ENCODE measurements around the gene KIAA0930.
A peak's percentile ranks its signal among the peaks of the same experiment; 100 is the strongest.
"Not testable (repeated sequence)": the region's sequence is repeated elsewhere in the genome, so short reads cannot be mapped to it uniquely, and the experiment has no call there.

KIAA0930 gene

DNA sequence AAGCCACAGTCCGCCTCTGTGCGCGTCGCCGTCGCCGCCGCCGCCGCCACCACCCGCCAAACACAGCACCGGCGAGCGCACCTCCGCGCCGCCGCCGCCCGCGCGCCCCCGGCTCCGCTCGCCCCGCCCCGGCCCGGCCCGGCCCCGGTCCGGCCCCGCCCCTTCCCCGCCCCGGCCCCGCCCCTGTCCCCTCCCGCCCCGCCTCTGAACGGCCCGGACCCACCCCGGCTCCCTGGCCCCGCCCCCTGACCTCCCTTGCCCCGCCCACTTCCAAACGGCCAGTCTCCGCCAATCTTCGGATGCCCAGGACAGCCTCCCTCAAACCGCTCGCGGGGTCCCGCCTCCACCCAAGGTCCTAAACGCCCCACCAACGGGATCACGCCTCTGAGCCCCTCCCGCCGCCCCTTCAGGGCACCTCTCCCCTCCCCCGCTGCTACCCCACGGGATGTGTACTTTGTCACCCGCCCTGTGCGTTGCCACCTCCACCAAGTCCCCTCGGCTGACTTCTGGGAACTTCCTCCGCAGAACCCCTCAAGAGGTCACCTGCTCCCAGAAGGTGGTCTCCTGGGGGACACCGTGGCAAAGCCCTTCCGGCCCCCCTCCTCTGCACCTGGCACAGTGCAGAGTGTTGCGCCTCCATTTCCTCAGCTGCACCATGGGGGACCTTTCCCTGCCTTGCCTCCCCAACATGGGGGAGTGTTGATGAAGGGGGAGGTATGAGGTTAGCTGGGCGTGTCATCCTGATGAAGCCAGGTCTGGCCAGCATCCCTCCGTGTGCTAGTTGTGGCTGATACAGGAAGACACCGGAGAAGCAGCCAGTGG, at the start of gene KIAA0930:
Gene KIAA0930, minus strand, starts transcription at position 85 of the 822 bp plus-strand sequence. CDS start 191 bp downstream, outside the sequence.
- DNase-seq, result peak; percentile 88

DNA sequence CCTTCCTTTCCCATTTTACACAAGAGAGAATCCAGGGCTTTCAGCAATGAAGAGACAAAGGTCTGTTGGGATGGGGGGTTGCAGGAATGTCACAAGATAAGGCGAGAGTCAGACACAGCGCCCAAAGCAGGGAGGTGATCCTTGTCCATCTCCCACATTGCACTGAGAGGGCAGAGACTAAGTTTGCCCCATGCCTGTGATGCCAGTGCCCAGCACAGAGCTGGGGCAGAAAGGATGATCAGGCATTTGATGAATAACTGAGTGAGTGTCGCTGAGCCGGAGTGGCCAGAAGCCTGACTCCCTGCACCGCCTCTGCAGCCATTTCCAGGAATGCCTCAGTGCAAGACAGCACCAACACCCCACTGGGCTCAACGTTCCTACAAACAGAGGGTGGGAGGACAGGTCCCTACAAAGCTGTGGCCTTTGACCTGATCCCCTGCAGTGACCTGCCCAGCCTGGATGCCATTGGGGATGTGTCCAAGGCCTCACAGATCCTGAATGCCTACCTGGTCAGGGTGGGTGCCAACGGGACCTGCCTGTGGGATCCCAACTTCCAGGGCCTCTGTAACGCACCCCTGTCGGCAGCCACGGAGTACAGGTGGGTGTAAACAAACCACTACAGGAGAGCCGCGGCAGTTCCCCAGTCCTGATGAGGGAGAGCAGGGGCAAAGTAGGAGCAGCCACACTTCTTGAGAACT, 46.3 kb upstream of the KIAA0930 start:
- DNase-seq, result no peak

DNA sequence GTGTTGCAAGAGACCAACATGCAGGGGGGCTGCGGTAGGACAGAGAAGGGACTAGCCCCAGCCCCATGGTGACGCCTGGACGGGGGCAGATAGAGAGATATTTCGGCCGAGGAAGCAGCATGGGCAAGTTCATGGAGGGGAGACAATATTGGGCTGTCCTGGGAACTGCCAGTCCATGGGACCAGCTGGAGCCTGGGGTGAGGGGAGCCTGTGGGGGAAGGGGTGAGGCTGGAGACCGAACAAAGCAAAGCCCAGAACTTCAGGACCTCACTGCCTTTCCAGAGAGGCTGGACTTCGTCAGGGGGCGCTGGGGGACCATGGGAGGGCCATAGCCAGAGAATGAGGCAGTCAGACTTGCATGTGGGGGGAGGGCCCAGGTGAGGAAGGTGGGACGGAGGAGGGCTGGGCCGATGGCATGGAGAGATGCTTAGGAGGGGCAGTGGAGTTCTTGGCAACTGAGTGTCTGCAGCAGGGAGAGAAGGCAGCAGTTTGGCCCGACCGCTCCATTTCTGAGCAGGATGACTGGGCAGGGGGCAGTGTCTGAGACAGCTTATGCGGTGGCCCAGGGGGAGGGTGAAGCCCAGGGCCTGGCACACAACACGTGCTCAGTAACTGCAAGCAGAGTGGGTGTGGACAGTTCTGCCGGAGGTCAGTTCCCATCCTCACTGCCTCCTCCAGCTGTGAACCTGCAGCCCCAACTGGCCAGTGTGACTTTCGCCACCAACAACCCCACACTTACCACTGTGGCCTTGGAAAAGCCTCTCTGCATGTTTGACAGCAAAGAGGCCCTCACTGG, 44.8 kb upstream of the KIAA0930 start:
- DNase-seq, result no peak

DNA sequence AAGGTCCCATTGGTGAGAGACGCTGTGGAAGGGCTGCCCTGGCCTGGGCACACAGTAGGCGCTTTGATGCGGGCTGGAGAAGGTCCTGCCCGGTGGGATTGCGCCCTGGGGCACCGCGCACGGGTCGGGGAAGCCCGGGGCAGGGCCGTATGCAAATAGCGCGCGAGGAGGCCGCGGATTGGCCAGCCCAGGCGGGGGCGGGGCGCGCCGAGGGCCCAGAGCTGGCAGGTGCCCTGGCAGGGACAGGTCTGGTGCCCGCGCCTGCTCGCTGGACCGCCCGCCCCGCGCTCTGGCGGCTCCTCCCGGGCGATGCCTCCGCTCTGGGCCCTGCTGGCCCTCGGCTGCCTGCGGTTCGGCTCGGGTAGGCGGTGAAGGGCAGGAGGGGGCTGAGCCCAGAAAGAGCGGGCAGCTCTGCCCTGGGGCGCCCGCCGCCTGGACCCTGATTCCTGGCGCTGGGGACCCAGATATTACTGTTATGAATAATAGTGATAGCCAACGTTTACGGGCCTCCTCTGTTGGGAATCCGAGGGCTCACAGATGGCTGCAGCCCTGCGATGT, 44.1 kb upstream of the KIAA0930 start, which contains the start of gene UPK3A:
Gene UPK3A, plus strand, starts transcription at position 245 of the 558 bp plus-strand sequence. Its CDS starts 65 bp downstream, at position 310.
- DNase-seq, result no peak

DNA sequence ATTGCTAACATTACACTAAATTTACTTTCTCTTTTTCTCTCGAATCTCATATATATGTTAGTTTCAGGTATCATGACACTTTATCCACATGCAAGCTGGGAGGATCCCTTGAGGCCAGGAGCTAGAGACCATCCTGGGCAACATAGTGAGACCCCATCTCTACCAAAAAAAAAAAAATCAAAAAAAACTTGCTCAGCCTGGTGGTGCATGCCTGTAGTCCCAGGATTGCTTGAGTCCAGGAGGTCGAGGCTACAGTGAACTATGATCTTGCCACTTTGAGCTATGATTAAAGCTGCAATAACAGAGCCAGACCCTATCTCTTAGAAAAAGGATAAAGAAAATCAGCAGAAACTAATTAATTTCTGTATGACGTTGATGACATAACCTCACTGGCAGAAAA, 40.3 kb upstream of the KIAA0930 start:
- no peak for DNase-seq

DNA sequence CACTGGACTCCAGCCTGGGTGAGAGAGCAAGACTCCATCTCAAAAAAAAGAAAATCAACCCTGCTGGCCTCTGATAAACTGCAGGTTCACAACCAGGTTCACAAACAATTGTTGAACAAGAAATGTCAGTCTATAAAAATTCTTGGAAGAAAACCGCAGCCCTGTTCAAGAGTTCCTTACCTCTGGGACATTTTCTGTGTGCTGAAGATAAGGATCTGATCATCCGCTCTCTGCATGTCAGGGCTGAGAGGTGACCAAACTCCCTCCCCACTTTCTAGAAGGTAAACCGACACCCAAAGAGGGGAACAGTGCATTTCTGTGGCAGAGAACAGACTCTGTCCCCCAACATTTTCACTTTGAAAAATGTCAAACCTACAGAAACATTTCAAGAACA, 39.9 kb upstream of the KIAA0930 start:
- DNase-seq, result no peak

DNA sequence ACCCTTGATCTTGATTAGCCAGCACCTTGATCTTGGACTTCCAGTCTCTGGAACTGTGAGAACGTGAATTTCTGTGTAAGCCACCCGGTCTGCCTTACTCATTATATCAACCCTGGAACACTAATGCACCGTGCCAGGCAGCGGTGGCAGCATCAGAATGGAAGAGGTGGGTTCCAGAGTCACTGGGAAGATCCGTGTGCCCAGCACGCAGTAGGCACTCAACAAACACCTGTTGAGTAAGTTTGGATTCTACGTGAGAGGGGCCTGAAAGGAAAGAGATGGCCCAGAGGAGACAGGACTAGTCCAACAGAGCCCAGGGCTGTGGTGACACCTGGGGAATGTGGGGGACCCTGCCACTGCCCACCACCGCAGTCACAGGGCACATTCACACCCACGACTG, 37.4 kb upstream of the KIAA0930 start:
- no peak for DNase-seq

DNA sequence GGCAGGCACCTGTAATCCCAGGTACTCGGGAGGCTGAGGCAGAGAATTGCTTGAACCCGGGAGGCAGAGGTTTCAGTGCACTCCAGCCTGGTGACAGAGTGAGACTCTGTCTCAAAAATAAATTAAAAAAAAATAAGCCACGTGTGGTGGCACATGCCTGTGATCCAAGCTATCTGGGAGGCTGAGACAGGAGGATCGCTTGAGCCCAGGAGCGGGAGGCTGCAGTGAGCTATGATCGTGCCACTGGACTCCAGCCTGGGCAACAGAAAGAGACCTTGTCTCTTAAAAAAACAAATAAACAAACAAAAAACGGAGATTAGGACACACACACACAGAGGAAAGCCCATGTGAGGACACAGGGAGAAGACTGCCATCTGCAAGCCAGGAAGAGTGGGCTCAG, 37.0 kb upstream of the KIAA0930 start:
- not testable (repeated sequence) for DNase-seq

DNA sequence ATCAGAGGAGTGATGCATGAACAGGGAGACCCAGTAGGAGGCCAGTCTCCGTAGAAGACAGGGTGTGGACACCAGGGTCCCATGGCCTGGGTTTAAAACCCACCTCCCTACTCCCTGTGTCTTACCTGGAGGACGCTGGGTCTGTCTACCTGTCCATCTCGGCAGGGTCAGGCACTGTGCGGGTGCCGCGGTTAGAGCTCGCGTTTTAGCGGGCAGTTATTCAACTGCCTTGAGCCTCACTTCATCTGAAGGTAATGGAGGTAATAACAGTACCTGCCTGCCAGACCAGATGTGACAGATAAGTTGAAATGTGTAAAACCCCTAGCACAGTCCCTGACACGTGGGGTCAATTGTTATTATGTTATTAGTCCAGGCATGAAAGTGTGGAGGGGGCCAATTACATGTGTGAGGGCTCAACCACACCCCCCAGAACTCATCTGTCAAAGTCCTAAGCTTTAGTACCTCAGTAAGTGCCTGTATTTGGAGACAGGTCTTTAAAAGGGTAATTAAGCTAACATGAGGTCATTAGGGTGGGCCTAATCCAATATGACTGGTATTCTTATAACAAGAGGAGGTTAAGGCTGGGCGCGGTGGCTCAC, 35.9 kb upstream of the KIAA0930 start:
- no peak for DNase-seq

DNA sequence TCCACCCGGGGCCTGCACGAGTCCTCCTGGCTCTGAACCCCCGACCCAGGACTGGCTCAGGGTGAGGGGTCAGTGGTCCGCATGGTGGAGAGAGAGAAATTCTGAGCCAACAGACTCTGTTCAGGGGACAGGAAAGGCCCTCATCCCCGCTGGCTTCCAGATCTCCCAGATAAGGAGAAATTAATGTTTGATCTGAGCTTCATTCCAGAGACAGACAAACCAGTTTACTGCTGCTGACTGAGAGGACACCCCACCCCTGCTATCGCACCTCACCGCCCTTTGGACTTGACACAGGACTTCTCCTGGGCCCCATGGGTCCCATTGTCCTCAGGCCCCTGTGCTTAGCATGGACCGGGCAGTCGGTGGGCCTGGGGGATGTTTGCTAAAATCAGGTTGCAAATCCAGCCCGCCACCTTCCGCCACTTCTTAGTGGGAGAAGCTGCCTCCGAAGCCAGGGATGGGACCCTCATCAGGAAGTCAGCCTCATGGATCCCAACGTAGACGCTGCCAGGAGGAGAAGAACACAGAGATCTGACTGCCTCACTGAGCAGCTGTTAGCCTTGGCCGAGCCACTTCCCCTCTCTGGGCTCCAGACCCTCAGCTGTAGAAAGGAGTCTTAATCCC, 32.9 kb upstream of the KIAA0930 start:
- no peak for DNase-seq

DNA sequence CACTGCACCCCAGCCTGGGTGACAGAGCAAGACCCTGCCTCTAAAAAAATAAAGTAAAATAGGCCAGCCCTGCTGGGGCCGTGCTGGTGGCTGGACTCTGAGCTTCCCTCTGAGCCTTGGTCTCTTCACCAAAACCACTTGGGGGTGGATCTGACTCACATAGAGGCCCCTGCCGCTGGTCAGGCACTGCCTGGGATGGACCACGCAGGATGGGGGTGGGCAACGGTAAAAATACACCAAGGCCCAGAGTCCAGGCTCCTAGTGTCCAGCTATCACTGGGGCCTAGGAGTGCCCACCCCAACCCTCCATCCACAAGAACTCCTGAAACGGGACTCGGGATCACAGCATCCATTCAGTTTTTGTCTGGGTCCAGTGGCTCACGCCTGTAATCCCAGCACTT, 31.8 kb upstream of the KIAA0930 start:
- DNase-seq, result no peak

DNA sequence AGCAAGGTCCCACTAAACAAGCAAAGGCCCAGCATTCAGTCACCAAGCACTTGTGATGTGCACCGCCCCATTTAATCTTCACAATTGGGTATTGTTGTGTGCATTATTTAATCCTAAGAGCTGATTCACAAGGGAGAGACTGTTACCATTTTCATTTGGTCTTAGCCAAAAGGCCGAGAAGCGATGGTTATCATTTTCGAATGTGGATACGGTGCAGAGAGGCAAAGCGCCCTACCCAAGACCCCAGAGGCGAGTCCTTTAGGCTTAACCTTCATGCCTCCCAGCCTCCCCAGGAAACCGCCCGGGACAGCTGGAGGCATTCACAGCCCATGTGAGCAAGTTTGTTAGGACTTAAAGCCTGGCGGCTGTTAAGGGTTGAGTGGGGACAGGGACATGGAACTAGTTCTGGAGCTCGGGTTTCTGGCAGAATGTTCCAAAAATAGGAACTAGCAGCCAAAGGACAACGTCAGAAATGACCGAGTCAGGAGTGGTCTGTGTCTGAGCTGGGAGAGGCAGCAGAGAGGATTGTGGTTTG, 31.0 kb upstream of the KIAA0930 start:
- DNase-seq, result peak; percentile 65

DNA sequence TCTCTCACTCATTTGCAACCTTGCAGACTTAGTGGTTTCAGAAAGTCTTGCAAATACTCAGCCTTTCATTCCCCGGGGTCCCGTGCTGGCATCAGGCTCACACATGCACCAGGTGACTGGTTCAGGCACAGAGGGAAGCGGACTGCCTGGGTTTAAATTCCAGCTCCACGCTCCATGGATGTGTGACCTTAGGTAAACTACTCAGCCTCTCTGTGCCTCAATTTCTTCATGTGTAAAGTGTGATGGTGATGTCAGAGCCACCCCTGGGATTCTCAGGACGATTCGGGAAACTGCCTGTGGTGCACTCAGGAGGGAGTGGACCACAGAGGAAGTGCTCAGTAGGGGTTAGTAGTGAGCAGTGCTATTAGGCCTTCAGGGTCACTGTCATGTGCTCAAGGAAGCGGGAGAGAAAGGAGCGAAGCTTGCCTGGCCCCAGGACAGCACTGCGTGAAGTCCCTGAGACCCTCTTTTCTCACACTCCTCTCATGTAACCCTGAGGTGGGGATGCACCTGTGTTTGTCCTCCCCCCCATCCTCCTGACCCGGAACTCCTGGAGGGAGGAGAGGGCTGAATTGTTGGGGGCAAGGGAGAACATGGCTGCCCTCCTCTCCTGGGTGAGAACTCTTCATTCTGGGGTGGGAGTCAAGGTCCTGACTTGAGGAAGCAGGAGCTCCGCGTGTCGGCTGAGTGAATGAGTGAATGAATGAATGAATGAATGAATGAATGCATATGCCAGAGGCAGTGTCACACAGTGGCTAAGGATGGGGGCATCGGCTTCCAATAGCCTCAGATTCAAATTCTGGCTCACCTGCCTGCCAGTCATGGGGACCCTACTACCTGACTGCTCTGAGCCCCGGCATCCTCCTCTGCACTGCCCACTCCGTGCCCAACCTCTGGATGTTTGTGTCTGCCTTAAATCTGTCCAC, 29.7 kb upstream of the KIAA0930 start:
- no peak for DNase-seq

DNA sequence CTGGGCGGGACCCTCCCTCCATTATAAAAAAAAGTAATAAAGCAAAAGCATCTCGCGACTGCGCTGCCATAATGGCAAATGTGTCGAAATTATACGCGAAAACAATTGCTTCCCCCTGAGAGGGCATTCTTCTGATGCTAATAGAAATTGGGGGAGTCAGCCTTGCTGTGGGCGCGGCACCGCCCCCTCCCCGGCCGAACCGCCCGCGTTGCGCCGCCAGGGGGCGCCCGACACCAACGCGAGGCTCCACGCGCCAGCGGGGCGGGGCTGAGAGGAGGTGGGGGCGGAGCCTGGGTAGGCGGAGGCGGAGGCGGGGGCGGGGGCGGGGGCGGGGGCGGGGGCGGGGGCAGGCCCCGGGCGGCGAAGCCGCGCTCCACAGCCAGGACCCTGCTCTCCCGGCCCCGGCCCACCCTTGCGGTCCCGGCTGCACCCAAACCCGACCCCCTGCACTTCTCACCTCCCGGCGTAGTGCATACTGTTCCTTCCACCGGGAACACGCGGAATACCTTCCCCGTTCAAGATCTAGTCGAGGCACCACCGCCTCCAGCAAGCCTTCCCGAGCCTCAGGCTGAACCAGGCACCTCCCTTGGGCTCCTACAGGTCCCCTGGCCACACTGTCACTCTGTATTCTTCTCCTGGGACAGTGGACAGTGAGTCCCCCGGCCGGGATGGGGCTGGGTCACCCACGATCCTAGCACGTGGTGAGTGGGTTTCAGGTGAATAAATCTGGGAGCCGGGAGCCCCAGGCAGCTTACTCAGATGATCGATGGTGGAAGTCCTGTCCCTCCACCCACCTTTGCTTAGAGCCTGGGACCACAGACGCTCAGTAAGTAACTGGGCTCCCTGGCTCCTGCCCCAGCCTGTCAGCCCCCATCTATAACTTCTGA, 28.5 kb upstream of the KIAA0930 start:
- peak; percentile 95 for DNase-seq

DNA sequence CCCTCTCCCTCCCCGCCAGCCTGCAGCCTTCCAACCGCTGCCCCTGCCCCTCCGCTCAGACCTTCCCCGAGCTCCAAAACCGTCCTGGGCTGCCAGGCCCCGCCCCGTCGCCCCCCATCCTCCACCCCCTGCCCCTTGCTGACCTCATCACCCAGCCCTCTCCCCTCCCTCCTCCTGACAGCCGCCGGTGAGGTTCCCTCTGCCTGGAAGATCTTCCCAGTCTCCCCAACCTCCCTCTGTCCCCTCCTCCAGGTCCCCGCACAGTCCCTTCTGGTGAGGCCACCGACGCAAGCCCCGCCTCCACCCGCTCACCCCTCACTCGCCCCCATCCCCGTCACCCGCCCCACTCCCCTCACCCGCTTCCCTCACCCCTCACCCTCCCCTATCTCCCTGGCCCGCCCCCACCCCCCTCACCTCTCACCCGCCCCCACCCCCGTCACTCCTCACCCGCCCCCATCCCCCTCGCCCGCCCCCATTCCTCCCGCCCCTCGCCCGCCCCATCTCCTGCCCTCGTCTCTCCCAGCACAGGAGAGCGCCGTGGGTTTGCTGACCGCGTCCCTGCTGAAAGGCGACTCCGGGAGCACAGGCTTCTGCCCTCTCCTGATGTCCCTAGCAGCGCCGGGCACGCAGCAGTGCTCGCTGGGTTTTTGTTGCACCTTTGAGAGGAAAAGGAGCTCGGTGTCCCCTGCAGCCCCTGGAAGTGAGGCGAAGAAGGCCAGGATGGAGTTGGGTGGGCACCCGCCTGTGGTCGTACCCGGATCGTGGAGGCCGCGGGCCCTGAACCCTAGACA, 27.7 kb upstream of the KIAA0930 start:
- peak; percentile 65 for DNase-seq

DNA sequence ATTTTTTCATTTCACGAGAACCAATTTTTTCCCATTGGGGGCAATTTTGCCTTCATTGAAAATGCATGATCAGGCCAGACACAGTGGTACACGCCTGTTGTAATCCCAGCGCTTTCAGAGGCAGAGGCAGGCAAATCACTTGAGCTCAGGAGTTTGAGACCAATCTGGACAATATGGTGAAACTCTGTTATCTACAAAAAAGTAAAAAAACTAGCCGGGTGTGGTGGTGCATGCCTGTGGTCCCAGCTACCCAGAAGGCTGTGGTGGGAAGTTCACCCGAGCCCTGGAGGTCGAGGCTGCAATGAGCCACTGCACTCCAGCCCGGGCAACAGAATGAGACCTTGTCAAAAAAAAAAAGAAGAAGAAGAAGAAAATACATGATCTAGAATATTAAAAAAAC, 24.8 kb upstream of the KIAA0930 start:
- DNase-seq, result no peak

DNA sequence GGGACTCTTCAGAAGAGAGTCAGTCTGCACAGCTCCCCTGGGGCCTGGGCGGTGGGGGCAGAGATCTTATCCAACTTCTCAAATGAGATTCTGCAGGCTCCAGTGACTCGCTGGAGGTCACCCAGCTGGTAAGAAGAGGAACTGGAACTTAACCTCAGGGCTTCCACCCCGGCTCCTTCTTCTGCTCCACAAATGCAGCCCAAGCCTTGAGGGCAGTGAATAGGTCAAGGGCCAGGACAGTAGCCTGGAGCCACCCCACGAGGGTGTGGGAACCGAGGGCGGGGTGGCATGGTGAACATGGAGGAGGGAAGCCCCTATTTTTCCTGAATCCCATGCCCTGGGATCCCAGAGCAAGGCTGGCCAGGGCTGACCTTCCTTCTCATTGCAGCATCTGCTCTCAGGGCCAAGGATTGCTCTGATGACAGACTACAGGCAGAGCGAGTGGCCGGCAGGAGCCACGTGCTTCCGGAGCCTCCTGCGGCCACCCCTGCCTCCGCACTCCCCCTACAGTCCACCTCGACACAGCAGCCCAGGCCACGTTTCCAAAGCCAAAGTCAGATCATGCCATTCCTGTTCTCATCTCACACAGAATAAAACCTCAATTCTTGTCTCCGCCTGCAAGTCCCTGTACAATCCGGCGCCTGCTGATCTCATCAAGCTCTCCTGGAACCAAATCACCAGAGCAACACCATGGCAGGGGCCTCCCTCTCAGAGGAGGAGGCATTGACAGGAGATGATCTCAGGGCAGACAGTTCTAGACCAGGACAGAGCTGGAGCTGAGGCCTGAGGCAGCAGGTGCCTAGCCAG, 23.0 kb upstream of the KIAA0930 start:
- peak; percentile 65 for DNase-seq

DNA sequence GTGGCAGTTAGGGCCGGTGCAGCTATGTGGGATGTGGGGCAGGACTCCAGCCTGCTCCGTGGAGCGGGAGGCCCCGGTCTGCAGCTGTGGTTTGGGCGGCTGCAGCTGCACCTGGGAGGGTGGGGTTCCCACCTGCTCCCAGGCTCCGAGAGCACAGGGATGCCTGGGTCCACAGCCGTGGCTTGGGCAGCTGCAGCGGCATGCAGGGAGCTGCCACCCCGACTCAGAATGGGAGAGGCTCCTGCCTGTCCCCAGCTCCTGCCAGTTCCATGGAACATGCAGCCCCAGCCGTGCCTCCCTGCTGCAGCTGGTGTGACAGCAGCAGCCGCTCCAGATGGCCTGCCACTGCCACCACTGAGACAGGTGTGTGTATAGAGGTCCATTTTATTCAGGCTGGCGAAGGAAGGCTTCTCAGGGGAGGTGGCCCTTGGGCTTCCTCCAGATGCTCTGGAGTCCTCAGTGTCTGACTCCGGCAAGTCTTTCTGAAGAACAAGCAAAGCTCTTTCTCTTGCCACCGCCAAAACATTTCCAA, 22.3 kb upstream of the KIAA0930 start:
- DNase-seq, result no peak
